ENCODE data around the gene DNMT3B. TPM values are rescaled to one million over a fixed set of nuclear protein-coding genes. Genes with fewer than 3 reads are reported as not detected.
"Not testable (repeated sequence)": the region's sequence is repeated elsewhere in the genome, so short reads cannot be mapped to it uniquely, and the experiment has no call there.

DNMT3B gene
- polyA plus RNA-seq, 1 donor, result 5.0 TPM

DNA sequence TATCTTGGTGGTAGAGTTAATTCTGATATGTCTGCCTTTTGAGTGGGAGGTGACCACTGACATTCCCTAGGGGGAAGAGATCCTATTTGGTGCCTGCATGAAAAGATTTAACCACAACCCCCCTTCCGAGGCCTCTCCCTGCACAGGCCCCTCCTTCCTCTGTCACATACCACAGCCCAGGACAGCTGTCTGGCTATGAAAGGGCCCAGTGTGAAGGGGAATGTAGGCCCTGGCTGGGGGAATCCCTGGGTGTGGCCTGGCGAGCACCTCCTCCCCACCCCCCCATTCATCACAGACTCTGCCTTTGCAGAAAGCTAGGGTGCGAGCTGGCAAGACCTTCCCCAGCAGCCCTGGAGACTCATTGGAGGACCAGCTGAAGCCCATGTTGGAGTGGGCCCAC, 30.1 kb downstream of the DNMT3B start:
- DNase-seq, result peak; percentile 10

DNA sequence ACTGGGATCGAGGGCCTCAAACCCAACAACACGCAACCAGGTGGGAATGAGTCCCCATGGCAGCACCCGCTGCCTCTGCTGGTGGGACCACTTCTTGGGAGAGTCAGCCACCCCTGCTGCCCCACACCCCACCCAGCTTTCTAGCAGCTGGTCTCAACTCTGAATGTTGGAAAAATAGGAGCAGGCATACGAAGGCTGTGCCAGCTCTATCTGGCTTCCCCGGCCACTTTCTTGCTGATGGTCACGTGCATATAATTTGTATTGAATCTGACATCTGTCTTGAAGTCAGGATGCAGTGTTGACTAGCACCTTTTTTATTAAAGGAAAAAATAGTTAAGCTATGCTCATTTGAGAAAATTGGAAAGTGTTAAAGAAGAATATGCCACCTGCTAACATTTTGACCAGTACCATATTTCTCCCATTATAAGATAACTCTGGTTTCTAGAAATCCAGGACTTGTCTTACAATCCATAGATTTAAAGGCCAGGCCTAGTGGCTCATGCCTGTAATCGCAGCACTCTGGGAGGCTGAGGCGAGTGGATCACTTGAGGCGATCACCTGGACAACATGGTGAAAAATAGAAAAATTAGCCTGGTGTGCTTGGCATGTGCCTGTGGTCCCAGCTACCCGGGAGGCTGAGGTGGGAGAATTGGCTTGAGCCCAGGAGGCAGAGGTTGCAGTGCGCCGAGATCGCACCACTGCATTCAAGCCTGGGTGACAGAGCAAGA, 30.7 kb downstream of the DNMT3B start:
- peak; percentile 16 for DNase-seq

DNA sequence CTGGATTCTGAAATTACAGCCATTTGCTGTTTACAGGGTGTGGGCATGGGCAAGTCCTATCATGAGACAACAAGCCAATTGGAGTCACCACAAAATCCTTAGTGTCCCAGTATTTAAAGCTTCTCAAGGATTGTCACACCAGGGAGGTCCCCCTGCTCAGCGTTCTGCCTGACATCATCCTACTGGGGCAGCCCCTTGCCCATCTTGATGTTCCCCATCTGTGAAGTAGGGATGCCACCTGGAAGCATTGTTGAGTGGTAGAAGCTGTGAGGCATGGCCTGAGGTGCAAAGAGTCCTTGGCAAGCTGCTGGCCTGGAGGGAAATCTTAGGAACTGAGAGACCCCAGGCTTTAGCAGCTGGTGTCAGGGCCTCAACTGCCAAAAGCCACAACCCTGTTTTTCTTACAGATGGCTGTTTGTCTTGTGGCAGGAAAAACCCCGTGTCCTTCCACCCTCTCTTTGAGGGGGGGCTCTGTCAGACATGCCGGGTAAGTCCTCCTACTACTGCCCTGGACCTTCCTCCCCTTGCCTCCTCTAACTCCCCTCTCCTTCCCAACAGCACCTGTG, 34.3 kb downstream of the DNMT3B start:
- DNase-seq, result no peak

DNA sequence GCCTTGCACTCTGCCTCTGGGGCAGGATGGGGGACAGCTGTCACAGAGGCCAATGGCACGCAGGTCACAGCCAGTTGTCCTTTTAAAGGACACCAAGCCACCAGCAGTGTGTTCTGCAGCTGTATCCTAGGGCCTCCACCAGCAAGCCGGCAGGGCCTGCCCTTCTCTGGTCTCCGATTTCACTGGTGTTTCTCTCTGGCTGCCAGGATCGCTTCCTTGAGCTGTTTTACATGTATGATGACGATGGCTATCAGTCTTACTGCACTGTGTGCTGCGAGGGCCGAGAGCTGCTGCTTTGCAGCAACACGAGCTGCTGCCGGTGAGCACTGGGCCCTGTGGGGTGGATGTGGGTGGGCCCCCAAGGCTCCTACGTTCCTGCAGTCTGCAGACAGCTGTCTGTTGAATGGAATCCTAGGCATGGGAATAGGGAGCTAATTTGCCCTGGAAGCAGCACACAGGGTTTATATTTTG, 34.8 kb downstream of the DNMT3B start:
- no peak for DNase-seq

DNA sequence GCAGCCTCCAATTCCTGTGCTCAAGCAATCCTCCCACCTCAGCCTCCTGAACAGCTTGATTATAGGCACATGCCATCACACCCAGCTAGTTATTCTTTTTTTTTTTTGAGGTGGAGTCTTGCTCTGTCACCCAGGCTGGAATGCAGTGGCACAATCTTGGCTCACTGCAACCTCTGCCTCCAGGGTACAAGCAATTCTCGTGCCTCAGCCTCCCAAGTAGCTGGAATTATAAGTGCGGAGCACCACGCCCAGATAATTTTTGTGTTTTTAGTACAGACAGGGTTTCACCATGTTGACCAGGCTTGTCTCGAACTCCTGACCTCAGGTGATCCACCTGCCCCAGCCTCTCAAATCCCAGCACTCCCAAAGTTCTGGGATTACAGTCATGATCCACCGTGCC, 35.4 kb downstream of the DNMT3B start:
- DNase-seq, result not testable (repeated sequence)

DNA sequence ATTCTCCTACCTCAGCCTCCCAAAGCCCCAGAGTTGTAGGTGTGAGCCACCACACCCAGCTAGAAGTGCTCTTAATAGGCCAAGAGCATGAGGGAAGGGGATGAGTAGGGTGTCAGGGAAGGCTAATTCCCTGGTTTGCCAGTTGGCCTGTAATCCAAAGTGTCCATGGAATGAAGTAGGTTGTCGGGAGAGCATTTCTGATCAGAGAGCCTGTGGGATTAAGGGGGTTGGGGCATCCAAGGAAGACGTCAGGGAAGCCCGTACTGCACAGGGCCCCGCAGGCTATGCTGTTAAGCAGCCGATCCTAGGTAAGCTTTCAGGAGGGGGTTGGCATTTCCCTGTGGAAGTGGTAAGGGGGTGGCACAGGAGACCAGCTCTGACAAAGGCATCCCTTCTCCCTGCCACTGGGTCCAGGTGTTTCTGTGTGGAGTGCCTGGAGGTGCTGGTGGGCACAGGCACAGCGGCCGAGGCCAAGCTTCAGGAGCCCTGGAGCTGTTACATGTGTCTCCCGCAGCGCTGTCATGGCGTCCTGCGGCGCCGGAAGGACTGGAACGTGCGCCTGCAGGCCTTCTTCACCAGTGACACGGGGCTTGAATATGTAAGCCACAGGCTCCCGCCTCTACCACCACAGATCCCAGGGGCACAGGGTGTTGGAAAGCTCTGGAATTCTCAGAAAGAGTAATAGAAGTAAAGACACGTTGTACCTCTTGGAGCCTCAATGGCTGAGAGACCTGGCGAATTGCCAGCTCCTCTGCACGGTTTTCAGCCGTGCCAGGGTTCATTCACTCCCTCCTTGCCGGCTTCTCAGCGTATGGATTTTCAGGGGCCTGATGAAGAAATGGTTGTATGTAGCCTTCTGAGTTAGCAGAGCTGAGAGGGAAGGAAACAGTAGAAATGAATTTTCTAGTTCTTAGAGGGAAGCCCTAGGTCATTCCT, 36.1 kb downstream of the DNMT3B start:
- no peak for DNase-seq

DNA sequence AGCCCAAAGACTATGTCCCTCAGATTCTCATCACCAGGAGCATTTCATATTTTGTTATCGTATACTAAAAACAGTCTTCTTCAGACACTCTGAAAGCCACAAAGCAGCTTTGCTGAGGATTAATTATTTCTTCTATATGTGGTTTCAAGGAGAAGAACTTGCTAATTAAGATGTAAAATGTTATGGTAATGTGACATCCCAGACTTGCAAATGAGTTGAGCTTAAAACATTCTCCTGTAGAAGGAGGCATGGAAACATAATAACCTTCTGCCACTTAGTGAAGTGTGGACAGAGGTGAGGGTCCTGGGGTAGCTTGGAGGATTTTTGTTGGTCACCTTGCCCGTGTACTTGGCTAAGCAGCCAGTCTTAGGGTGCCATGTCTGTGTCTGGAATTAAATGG, 40.9 kb downstream of the DNMT3B start:
- no peak for DNase-seq

DNA sequence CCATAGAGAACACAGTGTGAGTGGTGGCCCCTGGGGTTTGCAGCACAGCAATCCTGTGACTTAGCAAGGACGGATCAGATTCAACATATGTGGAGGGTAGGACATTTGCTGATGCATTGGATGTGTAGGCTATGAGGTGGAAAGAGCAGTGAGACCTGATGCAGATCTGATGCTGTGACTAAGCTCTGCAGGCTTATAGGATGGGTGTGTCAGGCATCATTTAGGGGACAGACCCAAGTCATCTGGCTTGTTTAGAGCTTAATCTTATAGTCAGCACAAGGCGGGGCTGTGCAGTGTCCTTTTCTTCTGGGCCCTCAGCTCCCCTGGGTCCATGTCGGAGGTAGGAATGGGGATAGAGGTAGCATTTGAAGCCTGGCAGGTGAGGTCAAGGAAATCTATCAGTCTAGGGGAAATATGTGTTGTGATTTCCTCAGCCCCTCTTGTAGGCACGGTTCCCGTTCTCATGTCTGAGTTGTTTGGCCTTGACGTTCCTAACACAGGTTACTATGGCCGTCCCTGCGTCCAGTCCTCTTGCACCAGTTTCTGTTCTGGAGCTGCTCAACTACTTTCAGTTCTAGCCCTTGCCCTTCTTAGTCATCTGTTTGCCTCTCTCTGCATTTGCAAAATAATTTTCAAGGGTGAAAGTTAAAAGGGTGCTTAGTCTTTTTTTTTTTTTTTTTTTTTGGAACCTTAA, 42.0 kb downstream of the DNMT3B start:
- DNase-seq, result no peak

DNA sequence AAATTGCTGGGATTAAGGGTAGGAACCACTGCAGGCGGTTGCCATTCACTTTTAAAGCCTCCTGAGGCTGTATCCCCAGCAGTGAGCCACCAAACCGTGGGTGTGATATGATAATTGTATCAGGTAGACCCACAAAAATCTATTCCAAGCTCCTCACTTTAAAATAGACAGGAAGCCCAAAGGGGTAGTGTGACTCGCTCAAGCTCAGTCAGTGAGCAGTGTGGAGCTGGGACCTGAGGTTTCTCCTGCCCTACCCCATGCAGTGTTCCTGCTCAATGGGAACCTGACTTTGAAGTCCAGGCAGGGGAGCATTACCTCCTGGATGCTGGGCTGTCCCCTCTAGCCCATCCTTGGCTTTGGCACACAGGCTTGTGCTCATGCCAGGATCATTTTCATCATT, 42.6 kb downstream of the DNMT3B start:
- DNase-seq, result no peak

DNA sequence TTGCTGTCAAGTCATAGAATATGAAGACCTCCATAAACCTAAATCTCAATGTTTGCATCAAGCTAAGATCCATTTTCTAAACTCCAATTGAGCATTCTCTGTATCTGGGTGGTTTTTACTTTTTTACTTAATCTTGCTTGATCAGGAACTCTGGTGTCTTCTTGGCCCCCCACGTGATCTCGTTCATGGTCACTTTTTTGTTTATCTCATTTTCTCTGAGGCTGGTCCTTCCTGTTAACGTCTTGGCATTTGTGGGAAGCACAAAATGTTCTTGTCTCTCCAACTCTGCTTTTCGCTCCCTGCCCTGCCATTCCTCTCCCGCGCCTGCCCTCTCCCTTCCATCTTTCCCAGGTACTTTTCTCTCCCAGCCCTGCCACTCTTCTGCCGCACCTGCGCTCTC, 43.5 kb downstream of the DNMT3B start:
- DNase-seq, result no peak

DNA sequence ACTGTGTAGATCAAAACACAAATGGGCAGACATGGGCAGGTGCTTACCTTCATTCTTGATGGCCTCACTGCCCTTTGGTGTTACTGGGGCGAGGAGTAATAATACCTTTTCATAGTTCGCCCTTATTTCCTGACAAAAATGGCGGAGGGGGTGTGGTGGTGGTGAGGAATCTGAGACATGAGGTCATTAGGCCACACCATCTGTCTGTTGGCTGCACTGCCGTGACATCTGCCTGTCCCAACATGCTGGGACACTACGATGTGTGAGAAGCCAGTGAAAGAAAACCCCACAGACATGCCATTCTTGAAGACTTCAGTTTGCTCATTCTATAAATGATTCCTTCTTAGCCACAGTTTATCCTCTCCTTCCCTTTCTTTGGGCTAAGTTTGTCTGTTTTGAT, 44.2 kb downstream of the DNMT3B start:
- DNase-seq, result no peak

DNA sequence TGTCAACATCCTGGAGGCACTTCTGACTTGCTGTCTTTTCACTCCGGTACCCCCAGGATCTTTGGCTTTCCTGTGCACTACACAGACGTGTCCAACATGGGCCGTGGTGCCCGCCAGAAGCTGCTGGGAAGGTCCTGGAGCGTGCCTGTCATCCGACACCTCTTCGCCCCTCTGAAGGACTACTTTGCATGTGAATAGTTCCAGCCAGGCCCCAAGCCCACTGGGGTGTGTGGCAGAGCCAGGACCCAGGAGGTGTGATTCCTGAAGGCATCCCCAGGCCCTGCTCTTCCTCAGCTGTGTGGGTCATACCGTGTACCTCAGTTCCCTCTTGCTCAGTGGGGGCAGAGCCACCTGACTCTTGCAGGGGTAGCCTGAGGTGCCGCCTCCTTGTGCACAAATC, 45.5 kb downstream of the DNMT3B start:
- no peak for DNase-seq

DNA sequence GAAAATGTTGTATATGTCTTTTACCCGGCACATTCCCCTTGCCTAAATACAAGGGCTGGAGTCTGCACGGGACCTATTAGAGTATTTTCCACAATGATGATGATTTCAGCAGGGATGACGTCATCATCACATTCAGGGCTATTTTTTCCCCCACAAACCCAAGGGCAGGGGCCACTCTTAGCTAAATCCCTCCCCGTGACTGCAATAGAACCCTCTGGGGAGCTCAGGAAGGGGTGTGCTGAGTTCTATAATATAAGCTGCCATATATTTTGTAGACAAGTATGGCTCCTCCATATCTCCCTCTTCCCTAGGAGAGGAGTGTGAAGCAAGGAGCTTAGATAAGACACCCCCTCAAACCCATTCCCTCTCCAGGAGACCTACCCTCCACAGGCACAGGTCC, 46.3 kb downstream of the DNMT3B start:
- DNase-seq, result no peak

DNA sequence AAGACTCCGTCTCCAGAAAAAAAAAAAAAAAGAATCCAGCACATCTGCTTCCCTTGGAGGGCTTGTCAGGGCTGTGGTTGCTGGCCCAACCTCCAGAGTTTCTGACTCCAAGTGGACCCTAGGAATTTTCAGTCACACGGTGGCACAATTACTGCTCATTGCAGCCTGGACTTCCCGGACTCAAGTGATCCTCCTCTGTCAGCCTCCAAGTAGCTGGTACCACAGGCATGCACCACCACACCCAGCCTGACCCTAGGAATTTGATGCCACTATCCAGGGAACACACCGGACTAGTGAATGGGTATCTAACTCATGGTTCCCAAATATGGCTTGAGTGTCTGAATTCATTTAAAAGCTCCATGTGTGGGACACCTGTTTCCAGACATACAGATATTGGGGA, 47.7 kb downstream of the DNMT3B start:
- no peak for DNase-seq

DNA sequence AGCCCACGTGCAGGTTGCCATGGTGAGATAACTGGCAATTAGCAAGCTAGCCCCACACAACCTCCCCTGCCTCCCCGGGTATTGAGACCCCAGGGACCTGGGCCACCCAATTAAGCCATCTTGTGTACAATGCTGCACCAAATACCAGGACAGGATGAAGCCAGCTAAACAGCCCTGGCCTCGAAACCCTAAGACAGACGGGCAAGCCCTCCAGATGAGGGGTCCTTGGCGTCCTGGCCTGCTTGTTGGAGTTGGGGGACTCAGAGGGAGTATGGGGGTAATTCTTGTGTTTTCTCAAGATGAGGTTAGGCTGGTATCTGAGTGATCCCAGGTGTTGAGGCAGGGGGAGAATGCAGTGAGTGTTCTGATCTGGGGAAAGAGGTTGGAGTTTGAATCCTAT, 48.8 kb downstream of the DNMT3B start:
- no peak for DNase-seq

DNA sequence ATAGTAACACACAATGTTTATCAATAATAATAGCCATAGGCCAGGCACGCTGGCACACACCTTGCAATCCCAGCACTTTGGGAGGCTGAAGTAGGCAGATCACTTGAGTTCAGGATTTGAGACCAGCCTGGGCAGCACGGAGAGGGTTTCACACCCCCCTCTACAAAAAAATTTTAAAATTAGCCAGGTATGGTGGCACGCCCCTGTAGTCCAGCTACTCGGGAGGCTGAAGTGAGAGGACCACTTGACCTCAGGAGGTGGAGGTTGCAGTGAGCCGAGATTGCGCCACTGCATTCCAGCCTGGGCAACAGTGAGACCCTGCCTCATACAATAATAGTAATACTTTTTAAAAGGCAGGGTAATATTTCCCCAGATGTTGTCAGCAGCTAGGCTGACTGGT, 49.7 kb downstream of the DNMT3B start:
- no peak for DNase-seq

DNA sequence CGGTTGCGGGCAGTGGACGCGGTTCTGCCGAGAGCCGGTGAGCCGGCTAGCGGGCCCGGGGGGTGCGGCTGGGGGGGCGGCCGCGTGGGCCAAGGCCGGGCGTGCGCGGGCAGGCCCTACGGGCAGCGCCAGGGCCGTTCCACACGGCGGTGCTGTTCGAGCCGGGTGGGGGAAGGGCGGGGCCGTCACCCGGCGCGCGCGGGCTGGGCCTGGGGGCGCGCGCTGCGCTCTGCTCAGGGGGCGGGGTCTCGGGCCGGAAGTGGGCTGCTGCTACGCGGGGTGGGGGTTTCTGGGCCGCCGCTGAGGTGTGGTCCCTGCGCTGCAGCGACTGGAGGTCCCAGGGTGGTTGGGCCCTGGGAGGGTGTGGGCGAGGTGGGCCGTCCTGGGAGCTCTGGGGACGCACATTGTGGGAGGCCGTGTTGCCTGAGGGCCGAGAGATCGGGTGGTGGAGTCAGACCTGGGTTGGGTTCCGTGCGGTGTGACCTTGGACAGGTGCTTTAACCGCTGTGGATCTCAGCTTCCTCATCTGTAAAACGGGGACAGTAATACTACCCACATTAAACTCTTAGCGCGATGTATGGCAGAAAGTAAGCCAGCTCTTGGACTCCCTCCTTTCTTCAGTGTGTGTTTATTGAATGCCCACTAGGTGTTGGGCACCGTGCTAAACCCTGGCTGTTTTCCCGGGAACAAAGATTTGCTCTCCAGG, 58.0 kb downstream of the DNMT3B start:
- DNase-seq, result peak; percentile 89

DNA sequence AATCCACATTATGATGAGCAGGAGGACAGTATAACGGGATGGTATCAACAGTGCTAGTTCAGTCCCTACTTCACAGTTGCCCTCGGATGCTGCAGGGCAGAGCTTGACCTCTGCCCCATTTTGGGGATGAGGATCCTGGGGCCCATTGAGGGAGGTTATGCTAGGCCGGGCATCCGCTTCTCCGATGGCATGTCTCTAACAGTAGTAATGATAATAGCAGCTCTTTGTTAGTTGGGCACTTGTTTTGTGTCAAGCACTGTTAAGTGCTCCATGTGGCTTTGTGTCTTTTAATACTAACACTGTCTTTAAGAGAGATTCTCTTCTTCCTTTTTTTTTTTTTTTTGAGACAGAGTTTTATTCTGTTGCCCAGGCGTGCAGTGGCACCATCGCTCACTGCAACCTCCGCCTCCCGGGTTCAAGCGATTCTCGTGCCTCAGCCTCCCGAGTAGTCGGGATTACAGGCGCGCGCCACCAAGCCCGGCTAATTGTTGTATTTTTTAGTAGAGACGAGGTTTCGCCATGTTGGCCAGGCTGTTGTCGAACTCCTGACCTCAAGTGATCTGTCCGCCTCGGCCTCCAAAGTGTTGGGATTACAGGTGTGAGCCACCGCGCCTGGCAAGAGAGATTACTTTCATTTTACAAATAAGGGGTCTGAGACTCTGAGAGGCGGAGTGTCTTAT, 58.7 kb downstream of the DNMT3B start:
- DNase-seq, result no peak

DNA sequence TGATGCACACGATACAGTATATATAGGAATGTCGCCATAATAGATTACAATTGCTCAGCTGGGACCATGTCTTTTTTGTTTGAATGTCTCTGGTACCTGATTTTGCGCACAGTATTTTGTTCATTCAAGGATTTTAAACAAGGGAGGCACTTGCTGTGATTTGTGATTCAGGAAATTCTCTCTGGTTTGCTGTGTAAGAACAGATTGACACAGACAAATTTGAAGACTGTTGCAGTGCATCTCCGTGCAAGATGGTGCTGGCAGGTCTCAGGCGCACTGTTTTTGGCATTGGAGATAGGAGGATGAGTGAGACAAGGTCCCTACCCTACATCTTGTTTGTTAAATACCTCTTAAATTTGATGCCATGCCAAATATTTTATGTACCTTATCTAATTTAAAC, 60.0 kb downstream of the DNMT3B start:
- DNase-seq, result no peak

DNA sequence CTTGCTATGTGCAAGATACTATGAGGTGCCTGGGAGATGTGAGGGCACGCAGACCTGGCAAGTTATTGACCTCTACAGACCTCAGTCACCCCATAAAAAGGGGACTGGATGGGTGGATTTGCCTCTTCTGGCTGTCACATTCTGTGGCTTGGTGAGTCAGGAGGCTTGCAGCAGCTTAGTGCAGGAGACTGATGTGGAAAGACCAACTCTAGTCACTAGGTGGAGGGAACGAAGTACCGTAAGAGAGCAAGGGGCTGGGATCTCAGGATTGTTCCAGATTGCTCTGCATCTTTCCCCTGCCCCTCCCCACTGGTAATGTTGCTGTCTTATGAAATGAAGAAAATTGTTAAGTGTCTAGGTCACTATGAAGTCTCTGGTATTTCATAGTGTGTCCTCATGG, 60.9 kb downstream of the DNMT3B start:
- DNase-seq, result no peak

DNA sequence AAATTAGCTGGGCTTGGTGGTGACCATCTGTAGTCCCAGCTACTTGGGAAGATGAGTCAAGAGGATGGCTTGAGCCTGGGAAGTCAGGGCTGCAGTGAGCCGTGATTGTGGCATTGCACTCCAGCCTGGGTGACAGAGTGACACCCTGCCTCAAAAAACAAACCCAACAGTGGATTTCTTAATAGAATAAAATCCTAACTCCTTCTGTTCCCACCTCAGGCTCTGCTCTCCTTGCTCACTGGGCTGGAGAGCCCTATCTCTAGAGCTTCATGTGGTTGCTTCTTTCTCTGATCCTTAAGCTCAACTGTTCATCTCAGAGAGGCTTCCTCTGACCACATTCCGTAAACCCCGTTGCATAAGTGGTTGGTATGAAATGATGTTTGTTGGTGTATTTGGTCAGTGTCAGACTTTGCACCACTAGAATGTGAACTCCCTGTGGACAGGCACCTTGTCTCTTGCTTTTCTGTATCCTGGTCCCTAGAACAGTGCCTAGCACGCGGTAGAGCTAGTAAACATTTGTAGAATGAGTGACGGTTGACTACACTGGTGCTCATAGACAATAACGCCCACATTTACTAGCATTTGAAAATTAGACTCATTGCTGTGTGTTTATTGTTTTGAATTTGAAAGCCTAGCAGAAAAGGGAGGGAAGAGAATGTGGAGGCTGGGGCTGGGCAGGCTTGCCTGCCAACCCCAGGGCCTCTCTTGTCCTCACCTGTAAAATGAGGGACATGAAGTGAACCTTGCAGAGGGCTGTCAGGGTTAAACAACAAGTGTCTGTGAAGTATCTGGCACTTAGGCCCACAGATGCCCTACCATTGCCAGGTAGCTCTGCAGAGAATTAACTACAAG, 61.8 kb downstream of the DNMT3B start:
- no peak for DNase-seq
